NCI-H446 (cell line): Measurements from ENCODE around the gene ARAP3.
"Not testable (repeated sequence)": the region's sequence is repeated elsewhere in the genome, so short reads cannot be mapped to it uniquely, and the experiment has no call there.

Source experiments
- DNase-seq, 2 experiments: peaks; one replicate each; lab custom pipeline; 2025; lab: John Stamatoyannopoulos, UW

ARAP3 gene

DNA sequence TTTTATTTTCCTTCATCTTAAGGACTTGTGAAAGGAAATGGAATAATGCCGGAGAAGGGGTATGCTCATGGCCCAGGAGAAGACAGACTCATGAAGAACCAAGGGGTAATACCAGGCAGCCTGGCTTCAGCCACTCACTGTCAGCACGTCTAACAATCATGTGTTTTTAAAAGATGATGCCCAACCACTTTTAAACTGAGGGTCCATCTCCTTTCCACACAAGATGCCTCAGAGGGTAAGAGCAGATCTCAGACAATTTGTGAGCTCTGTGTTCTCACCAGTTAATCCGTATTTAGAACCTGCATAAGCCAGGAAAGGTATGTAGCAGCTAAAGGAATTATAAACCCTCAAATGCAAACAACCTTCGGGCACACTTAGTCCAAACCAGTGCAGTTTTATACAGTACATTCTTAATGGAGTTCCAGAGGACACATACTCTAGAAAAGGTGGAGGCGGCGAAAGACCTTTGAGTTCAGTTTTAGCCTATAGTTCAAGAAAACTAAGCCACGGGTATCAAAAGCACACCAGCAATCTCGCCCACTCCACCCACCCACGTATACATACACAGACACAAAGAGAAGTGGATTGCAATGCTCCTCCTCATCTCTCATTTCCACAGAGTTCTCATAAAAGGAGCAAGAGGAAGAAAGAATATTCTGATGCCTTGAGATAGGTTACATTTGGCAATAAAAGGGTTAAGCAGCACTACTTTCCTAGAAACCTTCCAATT, 65.9 kb downstream of the ARAP3 start:
- no peak for DNase-seq

DNA sequence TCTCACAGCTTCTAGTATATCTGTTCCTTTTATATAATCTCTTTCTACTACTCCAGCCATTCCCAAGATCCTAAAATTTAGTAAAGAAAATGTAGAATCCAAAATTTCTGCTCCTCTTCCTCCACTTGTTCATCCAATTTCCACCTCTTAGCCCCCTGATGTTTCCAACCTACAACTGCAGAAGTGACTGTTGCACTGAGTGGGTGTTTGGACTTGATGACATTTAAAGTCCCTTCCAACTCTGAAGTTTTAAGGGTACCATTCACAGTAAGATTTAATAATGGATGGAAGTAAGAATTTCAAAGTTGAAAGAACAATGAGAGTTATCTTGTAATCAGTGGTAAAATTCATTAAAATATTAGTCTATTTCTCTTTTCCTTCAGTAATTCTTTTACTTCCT, 68.7 kb downstream of the ARAP3 start:
- DNase-seq, result no peak

DNA sequence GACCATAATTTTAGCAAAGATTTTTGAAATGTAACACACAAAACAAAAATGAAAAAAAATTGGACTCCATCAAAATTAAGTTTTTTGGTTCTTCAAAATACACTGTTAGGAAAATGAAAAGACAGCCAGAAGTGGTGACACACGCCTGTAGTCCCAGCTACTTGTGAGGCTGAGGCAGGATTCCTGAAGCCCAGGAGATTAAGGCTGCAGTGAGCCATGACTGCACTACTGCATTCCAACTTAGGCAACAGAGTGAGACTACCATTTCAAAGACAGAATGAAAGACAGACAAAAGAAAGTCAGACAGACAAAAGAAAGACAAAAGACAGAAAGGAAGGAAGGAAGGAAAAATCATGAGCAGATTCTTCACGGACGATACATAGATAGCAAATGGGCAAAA, 70.7 kb downstream of the ARAP3 start:
- no peak for DNase-seq

DNA sequence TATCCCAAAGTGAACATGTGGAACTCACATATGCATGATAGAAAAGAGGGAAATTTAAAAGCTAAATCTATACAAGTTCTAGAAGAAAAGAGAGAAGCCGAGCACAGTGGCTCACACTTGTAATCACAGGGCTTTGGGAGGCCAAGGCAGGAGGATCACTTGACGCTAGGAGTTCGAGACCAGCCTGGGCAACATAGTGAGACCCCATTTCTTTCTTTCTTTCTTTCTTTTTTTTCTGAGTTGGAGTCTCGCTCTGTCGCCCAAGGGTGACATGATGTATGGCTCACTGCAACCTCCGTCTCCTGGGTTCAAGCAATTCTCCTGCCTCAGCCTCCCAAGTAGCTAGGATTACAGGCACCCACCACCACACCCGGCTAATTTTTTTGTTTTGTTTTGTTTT, 72.1 kb downstream of the ARAP3 start:
- DNase-seq, result not testable (repeated sequence)

DNA sequence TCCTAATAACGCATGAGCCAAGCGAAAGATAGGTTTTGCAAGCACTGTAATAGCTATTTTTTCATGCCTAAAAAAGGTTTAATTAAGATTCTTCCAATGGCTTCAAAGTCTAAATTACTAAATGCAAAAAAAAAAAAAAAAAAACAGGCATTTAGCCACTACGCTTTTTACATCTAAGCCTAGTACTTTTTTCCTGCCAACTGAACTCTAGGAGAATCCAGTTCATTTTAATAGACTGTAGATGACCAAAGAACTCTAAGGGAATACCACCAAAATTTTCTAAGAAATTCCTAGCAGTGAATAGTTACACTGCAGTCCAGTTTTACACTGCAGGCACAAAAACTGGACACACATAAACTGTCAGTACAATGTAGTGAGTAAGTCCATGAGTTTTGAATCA, 73.0 kb downstream of the ARAP3 start:
- no peak for DNase-seq

DNA sequence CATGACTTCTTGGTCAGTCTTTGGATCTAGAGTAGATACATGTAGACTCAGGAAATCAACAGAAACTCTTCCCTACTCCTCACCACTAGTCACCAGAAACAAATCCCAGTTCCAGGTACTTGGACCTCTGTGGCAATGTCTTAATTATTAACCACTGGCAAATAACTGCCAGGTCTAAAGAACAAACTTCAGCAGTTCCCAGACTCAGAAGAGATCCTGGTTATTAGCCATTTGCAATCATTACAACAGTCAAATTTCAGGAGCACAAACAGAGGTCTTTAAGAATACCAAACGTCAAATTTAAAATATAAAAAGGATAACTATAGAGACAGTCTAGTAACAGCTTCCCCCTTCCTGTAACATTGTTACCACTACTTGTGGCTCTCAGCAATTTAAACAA, 73.5 kb downstream of the ARAP3 start:
- DNase-seq, result no peak

DNA sequence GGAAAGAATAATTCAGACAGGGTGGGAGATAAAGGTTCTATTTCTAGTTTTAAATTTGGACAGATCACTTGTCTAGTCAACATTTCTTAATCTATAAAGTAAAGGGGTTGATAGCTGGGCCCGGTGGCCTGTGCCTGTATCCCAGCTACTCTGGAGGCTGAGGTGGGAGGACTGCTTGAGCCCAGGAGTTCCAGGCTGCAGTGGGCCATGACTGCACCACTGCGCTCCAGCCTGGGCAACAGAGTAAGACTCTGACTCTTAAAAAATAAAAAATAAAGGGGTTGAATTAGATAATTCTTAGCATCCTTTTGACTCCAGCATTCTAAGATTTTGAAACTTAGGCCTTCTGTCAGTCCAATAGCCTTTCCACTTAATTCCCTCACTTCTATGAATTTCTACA, 74.0 kb downstream of the ARAP3 start:
- DNase-seq, result no peak

DNA sequence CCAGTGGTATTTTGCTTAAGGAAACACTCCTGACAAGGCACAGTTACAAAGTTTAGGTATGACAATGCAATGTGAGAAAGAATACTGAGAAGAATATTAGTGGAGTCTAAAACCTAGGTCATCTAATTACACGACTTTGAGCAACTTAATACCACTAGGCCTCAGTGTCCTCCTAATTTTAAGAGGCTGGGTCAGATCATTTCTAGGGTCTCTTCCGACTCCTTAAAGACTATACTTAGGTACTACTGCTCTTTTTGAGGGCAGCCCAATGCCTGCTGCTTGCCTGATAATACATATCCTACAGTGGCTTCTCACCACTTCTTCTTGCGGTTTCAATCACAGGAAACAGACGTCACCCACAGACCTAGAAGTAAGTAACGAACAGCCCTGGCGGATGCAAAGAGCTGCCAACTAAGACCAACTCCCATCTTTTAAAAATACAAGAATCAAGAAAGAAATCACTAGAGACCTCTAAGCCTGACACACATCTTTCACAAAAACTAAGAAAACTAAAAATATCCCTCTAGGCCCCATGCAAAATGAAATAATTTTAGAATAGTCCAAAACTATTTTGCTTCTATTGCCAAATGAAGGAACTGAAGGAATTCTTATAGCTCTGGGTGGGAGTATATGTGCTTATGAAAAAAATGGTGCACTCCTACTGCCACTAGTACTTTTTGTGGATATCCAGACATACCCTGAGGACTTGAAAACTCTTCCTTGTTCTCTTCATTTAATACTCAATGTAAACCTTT, 76.3 kb downstream of the ARAP3 start:
- DNase-seq, result no peak

DNA sequence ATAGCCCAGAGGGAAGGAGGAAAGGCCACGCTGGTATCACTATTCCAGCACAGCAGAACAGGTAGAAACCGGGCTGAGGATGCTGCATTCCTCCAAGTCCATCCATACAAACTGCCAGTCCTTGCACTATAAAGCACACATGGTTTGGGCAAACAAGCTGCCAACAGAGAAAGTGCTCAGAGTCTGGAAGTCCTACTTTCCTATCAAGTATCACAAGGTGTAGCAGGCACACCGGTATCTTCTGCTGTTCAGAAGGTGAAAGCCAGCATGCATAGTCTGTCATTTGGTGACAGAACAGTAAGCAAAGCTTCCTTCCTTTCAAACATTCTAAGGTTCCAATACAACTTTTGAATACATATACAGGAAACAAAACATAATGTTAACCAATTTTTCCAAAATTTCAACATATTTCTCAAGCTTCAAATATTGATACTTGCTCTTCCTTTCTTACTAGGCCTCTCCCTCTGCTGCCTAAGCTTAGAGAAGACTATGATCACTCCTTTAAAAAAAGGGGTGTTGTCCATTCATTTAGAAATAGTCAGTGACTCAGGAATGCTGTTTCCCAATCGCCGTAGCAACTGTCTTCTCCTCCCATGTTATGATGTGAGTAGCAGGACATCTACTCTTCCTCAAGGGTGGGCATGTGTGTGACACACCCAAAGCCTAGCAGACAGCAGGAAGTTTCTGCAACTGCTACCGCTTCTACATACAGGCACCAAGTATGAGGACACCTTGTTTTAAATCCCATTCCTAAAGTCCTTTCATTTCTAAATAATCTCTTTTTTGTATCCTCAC, 77.9 kb downstream of the ARAP3 start:
- no peak for DNase-seq
